Retina (tissue), 1 donor: ENCODE data around the gene PROB1.
"Not testable (repeated sequence)": the region's sequence is repeated elsewhere in the genome, so short reads cannot be mapped to it uniquely, and the experiment has no call there.

Experiments used
- DNase-seq: peaks from one replicate; pipeline ENCODE4 v3.0.0-alpha.2; 2016

The PROB1 gene

DNA sequence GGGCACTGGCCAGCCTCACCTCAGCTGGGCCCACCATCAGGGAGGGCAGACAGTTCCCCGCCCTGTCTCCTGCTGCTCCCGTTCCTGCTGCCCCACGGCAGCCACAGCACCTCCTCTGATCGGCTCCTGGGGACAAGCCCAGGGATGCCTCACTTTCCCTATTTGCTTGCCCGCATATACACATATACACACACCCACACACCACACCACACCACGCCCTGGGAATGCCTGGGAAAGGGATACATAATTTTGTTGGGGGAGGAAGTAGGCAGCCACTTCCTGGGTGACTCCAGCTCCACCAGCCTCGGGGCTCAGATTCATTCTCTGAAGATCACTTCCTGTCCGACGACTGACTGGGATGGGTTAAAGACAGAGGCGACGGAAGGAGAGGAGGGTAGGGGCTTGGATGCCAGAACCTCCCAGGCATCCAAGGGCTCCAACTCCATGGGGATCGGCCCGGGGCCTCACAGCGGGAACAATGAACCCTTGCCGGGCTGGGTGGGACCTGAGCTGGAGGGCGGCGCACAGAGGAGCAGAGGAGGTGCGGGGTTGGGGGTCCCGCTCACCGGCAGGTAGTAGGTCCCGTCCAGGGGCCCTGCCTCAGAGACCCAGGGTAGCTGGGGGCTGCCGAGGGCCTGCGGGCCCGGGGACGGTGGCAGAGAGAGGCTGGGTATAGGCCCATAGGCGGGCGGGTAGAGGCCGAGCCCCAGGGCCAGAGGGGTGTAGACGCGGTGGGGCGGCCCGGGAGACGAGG, 3.2 kb downstream of the PROB1 start:
- DNase-seq: no peak

- DNase-seq: no peak
These were observed 4.0 kb downstream of the PROB1 start for GRCh38 chr5:139390639-139391569.

GRCh38 chr5:139389701-139390638, 4.9 kb downstream of the PROB1 start, which contains the start of gene MZB1:
Gene MZB1 (minus strand): TSS chr5:139389913. CDS start chr5:139389856, 57 bp downstream.
- DNase-seq: no peak

DNA sequence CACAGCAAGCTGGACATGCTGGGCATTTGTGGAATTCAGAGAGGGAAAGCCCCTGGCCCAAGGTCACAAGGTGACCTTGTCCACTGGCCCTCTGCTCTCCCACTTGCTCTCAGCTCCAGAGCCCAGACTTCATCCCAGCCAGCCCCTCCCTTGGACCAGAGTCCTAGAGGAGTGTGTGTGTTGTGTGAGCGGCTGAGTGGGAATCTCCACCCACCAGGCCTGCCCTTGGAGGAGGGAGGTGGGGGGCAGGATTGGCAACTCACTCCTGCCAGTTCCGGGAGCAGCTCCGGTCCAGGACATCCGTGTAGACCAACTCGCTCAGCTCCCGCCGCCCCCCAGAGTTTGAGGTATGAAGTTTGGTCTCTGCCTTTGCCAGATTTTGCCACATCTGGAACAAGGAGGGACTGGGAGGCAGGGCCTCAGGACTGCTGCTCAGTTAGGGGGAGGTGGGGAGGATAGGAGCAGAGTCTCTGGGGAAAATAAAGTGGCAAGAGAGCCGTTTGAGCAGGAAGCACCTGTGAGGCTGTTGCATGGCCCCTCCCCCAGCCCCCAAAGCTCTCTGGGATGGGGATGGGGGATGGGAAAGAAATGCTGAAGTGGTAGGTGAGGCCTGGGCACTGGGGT, 6.6 kb downstream of the PROB1 start:
- no peak for DNase-seq

DNA sequence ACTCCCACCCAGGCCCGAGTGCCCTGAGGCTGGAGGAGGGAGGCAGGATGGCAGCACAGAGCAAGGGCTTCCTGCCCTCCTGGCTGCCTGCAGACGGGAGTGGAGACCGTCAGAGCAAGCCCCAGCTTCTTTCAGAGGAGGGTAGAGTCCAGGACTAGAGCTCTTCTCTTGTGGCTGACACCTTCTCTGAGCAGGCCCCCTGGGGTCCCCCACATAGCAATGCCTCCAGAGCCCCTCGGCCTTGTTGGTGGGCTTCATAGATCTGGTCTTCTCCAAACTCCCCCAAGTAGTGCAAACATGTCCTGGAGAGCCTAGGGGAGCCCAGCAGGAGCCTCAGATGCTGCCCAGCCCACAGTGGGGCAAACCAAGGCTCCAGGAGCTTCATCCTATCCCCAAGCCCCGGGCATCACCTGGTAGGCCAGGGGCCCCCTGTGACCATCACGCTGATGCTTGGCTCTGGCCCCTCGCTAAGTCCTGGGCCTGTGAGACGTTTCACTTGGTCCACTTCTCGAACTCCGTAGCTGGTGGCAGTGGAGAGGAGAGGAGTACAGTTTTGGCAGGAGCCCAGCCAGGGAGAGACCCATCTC, 7.2 kb downstream of the PROB1 start:
- no peak for DNase-seq

GRCh38 chr5:139386956-139387355, 7.9 kb downstream of the PROB1 start:
- not testable (repeated sequence) for DNase-seq

GRCh38 chr5:139386050-139386438, 8.9 kb downstream of the PROB1 start:
- DNase-seq: no peak

DNA sequence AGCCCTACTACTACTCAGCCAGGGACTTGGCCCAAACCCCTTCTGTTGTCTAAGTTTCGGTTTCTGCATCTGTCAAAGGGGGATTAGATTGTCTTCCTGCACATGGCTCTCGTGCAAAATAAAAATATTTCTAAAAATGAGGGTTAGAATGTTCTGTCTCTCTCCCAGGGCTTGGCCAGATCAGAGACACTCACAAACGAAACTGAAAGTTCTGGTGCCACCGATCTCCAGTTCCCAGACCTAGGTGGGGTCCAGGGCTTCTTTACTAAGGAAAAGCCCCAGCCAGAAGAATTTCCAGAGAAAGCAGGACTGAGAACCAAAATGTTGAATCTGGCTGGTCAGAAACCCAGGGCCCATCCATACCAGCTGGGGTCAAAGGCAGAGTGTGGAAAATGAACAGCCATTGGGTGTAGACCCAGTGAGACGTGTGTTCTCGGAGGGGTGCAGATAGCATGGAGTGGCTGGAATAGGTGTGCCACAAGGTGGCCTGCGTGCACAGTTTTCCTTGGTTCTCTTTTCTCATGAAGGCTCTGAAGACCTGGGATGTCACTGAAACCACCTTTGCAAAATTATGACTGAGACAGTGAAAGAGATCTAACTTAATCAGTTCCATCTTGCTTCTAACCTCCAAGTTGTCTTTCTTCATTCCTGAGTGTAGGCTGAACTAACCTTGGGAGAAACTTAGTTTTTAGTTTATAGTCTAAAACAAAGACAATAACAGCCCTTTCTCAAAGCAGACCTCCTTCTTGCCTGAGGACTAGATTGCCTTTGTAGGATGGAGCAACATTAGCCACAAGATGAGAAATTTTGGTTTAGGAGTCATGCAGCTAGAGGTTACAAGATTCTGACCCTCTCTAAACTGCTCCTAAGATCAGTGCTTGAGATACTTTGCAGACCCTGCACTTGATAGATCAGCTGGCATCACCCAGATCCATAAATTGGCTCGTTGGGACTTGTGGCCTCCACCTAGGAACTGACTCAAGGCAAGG, 9.5 kb downstream of the PROB1 start:
- DNase-seq: no peak

DNA sequence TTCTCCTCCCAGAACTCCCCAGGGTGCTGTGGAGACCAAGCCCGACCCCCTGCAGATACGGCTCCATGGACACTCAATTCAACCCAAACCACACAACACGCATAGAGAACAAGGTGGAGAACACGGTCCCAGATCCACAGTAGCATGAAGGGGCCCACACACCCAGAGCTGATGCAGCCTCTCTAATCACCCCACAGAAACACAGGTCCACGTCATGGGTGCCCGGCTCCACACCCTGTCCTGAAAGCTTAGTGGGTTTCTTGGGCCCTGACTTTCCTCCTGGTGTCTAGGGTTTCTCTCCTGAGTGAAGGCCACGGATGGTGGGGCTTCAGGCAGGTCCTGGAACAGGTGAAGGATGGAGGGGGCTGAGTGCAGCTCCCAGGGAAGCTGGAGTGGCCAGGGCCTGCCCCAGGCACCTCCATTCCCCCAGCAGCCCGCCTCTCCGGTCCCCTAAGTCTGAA, 10.3 kb downstream of the PROB1 start:
- no peak for DNase-seq

DNA sequence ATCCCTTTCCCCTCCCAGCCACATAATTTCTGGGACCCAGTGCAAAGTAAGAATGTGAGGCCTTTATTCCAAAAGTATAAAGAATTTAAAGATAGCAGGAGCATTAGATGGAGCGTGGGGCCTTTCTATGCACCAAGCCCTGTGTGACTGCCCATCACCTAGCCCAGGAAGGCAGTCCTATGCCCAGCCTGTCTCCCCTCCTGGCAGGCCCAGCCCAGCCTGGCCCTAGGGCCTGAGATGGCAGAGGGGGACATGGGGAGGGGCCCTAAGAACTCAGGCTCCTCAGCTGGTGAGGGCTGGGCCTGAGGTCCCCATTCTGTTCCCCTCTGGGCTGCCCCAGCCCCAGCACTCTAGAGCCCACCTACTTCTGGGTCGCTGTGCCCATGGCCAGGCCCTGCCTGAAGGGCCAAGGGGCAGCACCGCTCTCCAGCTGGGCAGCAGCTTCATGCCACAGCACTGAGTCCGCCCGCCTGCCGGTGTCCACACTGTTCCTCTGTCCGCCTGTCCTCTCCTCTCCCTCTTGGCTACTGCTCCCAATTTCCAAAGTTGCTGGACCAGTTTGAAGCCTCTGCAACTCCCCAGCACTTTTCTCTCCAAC, 10.8 kb downstream of the PROB1 start:
- DNase-seq: no peak

DNA sequence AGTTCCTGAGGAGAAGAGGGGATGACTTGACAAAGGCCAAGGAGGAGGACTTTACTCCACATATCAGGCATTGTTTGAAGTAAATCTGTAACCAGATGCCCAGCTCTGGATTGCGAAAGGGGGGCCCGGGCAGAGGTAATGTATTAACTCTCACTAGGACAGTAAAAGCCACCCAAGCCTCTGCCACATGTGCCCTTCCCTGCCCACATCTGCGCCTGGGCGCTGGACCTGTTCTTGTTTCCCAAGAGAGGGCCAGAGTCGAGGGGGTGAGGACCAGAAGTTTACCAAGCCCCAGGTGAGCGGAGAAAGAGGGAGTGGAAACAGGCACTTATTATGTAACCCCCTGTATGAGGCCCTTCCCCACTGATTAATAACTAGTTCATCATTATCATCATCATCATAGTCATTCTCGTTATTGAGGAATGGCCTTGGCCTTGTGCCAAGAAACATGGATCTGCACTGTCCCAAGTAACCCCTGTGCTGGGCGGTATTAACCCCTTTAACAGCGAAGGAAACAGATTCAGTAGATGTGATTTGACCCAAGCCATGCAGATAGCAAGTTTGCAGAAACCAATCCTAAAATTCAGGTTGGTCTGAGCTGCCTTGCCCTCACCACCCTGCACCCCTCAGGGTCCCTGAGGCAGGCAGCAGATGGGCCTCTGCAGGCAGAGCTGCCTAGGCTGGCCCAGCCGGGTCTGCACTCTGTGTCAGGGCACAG, 11.5 kb downstream of the PROB1 start, which contains the start of gene SLC23A1:
Gene SLC23A1 (minus strand): TSS at position 23 of the 718 bp plus-strand sequence. CDS start 44 bp downstream, outside the sequence.
- DNase-seq: no peak

DNA sequence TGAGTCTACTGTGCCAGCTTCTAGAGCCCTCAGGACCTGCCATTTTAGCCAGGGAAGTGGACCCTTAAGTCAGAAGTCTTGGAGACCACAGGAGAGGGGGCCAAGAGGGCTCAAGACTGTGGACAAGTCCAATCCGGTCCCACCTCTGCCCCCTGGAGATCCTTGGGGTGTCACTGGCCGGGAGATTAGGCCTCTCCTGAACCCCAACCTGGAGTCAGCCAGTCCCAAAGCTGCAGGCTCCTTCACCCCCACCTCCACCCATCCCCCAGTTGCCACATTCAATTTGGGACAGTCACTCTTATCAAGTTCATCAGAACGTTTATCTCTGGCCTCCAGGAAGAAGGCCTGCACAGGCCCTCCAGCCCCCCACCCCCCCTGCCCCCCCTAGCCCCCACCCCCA, 12.1 kb downstream of the PROB1 start:
- no peak for DNase-seq

DNA sequence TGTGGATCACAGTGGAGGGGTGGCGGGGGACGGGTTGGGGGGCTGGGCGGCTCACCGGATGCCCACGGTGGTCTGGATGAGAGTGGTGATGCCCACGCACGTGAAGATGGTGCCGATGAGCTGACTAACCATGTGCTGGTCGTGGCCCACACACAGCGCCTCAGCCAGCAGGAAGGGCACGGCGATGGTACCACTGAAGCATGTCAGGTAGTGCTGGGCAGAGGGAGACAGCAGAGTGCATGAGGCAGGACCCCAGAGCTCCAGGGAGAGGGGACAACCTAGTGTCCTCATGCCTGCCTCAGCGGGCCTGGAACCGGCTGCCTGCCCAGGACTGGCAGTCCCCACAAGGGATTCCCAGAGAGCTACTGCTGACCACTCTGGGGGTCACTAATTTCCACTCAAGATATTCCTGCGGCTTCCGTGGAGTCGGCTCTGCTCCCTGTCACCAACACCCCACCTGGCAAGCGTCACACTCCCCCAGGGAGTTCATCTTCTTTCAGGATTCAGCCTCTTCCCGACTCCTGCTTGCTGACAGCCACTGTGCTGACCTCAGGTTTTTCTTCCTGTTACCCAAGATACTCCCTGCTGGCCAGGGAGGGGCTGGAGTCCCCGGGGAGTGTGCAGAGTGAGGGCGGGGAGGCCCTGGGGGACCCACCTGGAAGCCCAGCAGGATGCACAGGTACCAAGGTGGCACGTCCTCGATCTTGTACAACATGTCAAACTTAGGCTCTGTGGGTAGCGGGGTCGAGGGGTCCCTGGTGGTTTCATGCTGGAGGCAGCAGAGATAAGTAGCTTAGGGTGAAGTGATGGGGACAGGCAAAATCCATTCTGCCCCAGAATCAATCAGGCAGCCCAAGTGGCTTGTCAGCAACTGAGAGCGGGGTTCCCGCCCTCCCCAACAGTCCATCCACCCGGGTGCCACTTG, 12.8 kb downstream of the PROB1 start:
- DNase-seq: no peak

DNA sequence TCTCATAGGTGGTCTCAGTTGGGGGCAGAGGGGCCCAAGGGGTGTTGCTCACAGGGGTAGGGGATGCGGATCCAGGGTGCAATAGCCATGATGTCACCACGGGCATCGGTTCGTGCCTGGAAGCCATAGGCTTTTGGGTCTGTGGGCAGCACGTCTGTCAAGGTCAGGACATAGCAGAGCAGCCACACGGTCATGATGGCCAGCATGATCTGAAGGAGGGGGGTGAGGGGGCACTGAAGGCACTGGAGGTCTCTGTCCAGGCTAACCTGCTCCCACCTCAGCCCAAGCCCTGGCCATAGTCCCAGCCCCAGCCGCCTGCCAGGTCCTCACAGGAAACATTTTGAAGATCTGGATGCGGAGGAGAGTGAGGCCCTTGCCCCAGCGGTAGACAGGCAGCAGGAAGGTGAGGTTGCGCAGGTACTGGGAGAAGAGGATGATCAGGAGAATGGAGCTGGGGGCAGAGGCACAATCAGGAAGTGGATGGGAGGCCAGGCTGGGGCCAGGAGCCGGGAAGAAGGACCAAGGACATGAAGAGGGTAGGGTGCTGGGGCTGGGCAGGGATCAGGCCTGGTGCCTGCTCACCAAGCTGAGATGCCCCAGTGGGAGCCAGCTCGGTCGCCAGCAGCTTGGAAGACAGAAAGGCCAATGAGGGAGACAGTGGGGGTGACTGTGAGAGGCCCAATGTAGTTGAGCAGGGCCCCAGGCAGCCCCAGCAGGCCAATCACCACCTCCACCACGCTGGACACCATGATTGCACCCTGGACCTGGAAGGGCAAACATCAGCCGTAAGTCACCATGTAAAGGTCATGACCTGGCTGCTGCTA, 15.1 kb downstream of the PROB1 start:
- no peak for DNase-seq

- DNase-seq: no peak
These were observed 16.0 kb downstream of the PROB1 start for GRCh38 chr5:139378941-139379361.

- no peak for DNase-seq
These were observed 16.6 kb downstream of the PROB1 start for GRCh38 chr5:139378101-139378825.
